MG63 (cell line): ENCODE measurements around the gene N4BP3. TPM values are rescaled to one million over a fixed set of nuclear protein-coding genes. Genes with fewer than 3 reads are reported as not detected.
A peak's percentile ranks its signal among the peaks of the same experiment; 100 is the strongest.
"Not testable (repeated sequence)": the region's sequence is repeated elsewhere in the genome, so short reads cannot be mapped to it uniquely, and the experiment has no call there.

Source experiments
- DNase-seq: peaks from one replicate; pipeline ENCODE4 v3.0.0-alpha.2; 2020
- H3K27me3 ChIP-seq: fragments of 250-450 bp; sonication (Bioruptor Pico); 2 replicates; pipeline ENCODE4 v1.5.1; 2020; ENCODE audit warnings: mild to moderate bottlenecking, moderate library complexity
- H3K36me3 ChIP-seq: fragments of 250-450 bp; sonication (Bioruptor Pico); 2 replicates; pipeline ENCODE4 v1.5.1; 2020; ENCODE audit warnings: mild to moderate bottlenecking, moderate library complexity
- H3K4me3 ChIP-seq: fragments of 250-450 bp; sonication (Bioruptor Pico); 2 replicates; pipeline ENCODE4 v1.5.1; 2020; ENCODE audit warnings: mild to moderate bottlenecking, moderate library complexity
- H3K9me3 ChIP-seq: fragments of 250-450 bp; sonication (Bioruptor Pico); 2 replicates; pipeline ENCODE4 v1.5.1; 2020; ENCODE audit warnings: mild to moderate bottlenecking, moderate library complexity
- total RNA-seq: library from RNA; depleted of rRNA; stranded (reverse); fragments of >200 nt; shearing (Covaris generic); gene quantifications from 2 replicates; pipeline ENCODE4 v1.2.3, GENCODE V29; 2014; ENCODE audit warnings: low replicate concordance

The N4BP3 gene
- total RNA-seq, 1 experiment from 2014 or later: 1.0 TPM

- DNase-seq, H3K4me3 ChIP-seq, H3K27me3 ChIP-seq, H3K36me3 ChIP-seq: not testable (repeated sequence)
- H3K9me3 ChIP-seq: peaks cover 11% of the 10 kb centered on the region
Measured at GRCh38 chr5:178087199-178087598, 26.1 kb upstream of the N4BP3 start.

- H3K4me3 ChIP-seq: no peak overlapping the region
- H3K36me3 ChIP-seq: no peaks in the 10 kb centered on the region
- H3K9me3 ChIP-seq: peaks cover 13% of the 10 kb centered on the region
- no peak for DNase-seq
- no peaks in the 10 kb centered on the region for H3K27me3 ChIP-seq
Measured at GRCh38 chr5:178090856-178091255, 22.5 kb upstream of the N4BP3 start.

GRCh38 chr5:178093134-178093533, 20.2 kb upstream of the N4BP3 start:
- DNase-seq: no peak
- H3K4me3 ChIP-seq: no peak overlapping the region
- peaks cover 13% of the 10 kb centered on the region for H3K9me3 ChIP-seq
- 0 out of 2 replicates have a peak, but pooled peaks cover 2% of the 10 kb centered on the region for H3K27me3 ChIP-seq
- no peaks in the 10 kb centered on the region for H3K36me3 ChIP-seq

GRCh38 chr5:178094345-178094744, 19.0 kb upstream of the N4BP3 start:
- no peak overlapping the region for H3K4me3 ChIP-seq
- no peak for DNase-seq
- H3K27me3 ChIP-seq: 0 out of 2 replicates have a peak, but pooled peaks cover 2% of the 10 kb centered on the region
- H3K36me3 ChIP-seq: no peaks in the 10 kb centered on the region
- H3K9me3 ChIP-seq: peaks cover 13% of the 10 kb centered on the region

- DNase-seq: no peak
- Histone ChIP-seq H3K27me3 (0 out of 2 replicates have a peak, but pooled peaks cover 2% of the 10 kb centered on the region), H3K36me3 (no peaks in the 10 kb centered on the region), H3K4me3 (no peak overlapping the region), H3K9me3 (no peaks in the 10 kb centered on the region)
Measured at GRCh38 chr5:178098685-178099084, 14.6 kb upstream of the N4BP3 start.

- Histone ChIP-seq H3K27me3 (no peaks in the 10 kb centered on the region), H3K4me3 (no peak overlapping the region), H3K36me3 (no peaks in the 10 kb centered on the region), H3K9me3 (no peaks in the 10 kb centered on the region)
- no peak for DNase-seq
Measured at GRCh38 chr5:178103612-178104011, 9.7 kb upstream of the N4BP3 start.

- Histone ChIP-seq H3K9me3 (no peaks in the 10 kb centered on the region), H3K4me3 (no peak overlapping the region)
- no peak for DNase-seq
Measured at GRCh38 chr5:178104492-178104891, 8.8 kb upstream of the N4BP3 start.

GRCh38 chr5:178106086-178106485, 7.2 kb upstream of the N4BP3 start:
- no peaks in the 10 kb centered on the region for H3K36me3 ChIP-seq
- no peaks in the 10 kb centered on the region for H3K9me3 ChIP-seq
- DNase-seq: no peak
- H3K27me3 ChIP-seq: no peaks in the 10 kb centered on the region
- no peak overlapping the region for H3K4me3 ChIP-seq

More at GRCh38 chr5:178104492-178104891, 8.8 kb upstream of the N4BP3 start:
- Histone ChIP-seq H3K36me3 (no peaks in the 10 kb centered on the region), H3K27me3 (no peaks in the 10 kb centered on the region)

GRCh38 chr5:178106556-178107239, 6.6 kb upstream of the N4BP3 start:
- H3K36me3 ChIP-seq: no peaks in the 10 kb centered on the region
- no peaks in the 10 kb centered on the region for H3K9me3 ChIP-seq
- no peak for DNase-seq

GRCh38 chr5:178107756-178108310, 5.5 kb upstream of the N4BP3 start:
- no peak overlapping the region for H3K4me3 ChIP-seq
- no peak for DNase-seq
- no peaks in the 10 kb centered on the region for H3K36me3 ChIP-seq
- peaks cover 4% of the 10 kb centered on the region; the same call in 1 of the 2 replicates for H3K9me3 ChIP-seq
- H3K27me3 ChIP-seq: no peaks in the 10 kb centered on the region

More at GRCh38 chr5:178106556-178107239, 6.6 kb upstream of the N4BP3 start:
- Histone ChIP-seq H3K4me3 (no peak overlapping the region), H3K27me3 (no peaks in the 10 kb centered on the region)

- H3K9me3 ChIP-seq: peaks cover 6% of the 10 kb centered on the region; the same call in 1 of the 2 replicates
- H3K4me3 ChIP-seq: no peak overlapping the region
- no peaks in the 10 kb centered on the region for H3K27me3 ChIP-seq
- no peaks in the 10 kb centered on the region for H3K36me3 ChIP-seq
- DNase-seq: no peak
Measured at GRCh38 chr5:178108446-178108845, 4.9 kb upstream of the N4BP3 start.

- Histone ChIP-seq H3K27me3 (peaks cover 2% of the 10 kb centered on the region; the same call in 1 of the 2 replicates), H3K36me3 (no peaks in the 10 kb centered on the region), H3K4me3 (no peak overlapping the region), H3K9me3 (peaks cover 6% of the 10 kb centered on the region; the same call in 1 of the 2 replicates)
- peak; percentile 60 for DNase-seq
Measured at GRCh38 chr5:178108966-178109365, 4.4 kb upstream of the N4BP3 start.

GRCh38 chr5:178110511-178110910, 2.8 kb upstream of the N4BP3 start:
- no peaks in the 10 kb centered on the region for H3K36me3 ChIP-seq
- H3K9me3 ChIP-seq: peaks cover 6% of the 10 kb centered on the region; the same call in 1 of the 2 replicates
- no peak overlapping the region for H3K4me3 ChIP-seq
- no peak for DNase-seq
- peaks cover 10% of the 10 kb centered on the region for H3K27me3 ChIP-seq

- DNase-seq: no peak
- Histone ChIP-seq H3K27me3 (peaks cover 12% of the 10 kb centered on the region), H3K9me3 (peaks cover 6% of the 10 kb centered on the region; the same call in 1 of the 2 replicates)
Measured at GRCh38 chr5:178111925-178112324, 1.4 kb upstream of the N4BP3 start.

GRCh38 chr5:178112545-178112944, 787 bp upstream of the N4BP3 start:
- DNase-seq: no peak
- Histone ChIP-seq H3K4me3 (no peak overlapping the region), H3K27me3 (peaks cover 12% of the 10 kb centered on the region)

More at GRCh38 chr5:178111925-178112324, 1.4 kb upstream of the N4BP3 start:
- no peak overlapping the region for H3K4me3 ChIP-seq
- H3K36me3 ChIP-seq: no peaks in the 10 kb centered on the region

GRCh38 chr5:178113841-178114324, 551 bp downstream of the N4BP3 start:
- Histone ChIP-seq H3K4me3 (peak overlapping the region; percentile 48), H3K9me3 (peaks cover 6% of the 10 kb centered on the region; the same call in 1 of the 2 replicates), H3K36me3 (no peaks in the 10 kb centered on the region), H3K27me3 (peaks cover 12% of the 10 kb centered on the region)
- no peak for DNase-seq

More at GRCh38 chr5:178112545-178112944, 787 bp upstream of the N4BP3 start:
- peaks cover 6% of the 10 kb centered on the region; the same call in 1 of the 2 replicates for H3K9me3 ChIP-seq
- no peaks in the 10 kb centered on the region for H3K36me3 ChIP-seq

GRCh38 chr5:178114325-178115135, 1.2 kb downstream of the N4BP3 start:
- Histone ChIP-seq H3K36me3 (no peaks in the 10 kb centered on the region), H3K9me3 (peaks cover 6% of the 10 kb centered on the region; the same call in 1 of the 2 replicates), H3K27me3 (peaks cover 12% of the 10 kb centered on the region), H3K4me3 (peak overlapping the region; percentile 48)
- DNase-seq: peak; percentile 34
